Lower leg skin (tissue), 3 donors: ENCODE results near the gene CEACAM8.
"Not testable (repeated sequence)": the region's sequence is repeated elsewhere in the genome, so short reads cannot be mapped to it uniquely, and the experiment has no call there.

Source experiments
- CTCF ChIP-seq, 3 donors: fragments of 450-650 bp; IDR thresholded peaks; one replicate each; pipeline ENCODE4 v1.5.1; 2016; ENCODE audit warnings: antibody characterized with exemption in 3 of 3, mild to moderate bottlenecking in 3 of 3, moderate library complexity in 2 of 3
- POLR2A ChIP-seq, 2 donors: fragments of 450-650 bp; IDR thresholded peaks; one replicate each; pipeline ENCODE4 v1.6.1; 2016 to 2017; ENCODE audit warnings: antibody characterized with exemption in 2 of 2, mild to moderate bottlenecking in 1 of 2, moderate library complexity in 1 of 2

- not testable (repeated sequence) for TF ChIP-seq CTCF, POLR2A (IDR thresholded peaks at IDR 0.05)
Observed at GRCh38 chr19:42535276-42535675, 59.4 kb downstream of the CEACAM8 start.
